Measurements from ENCODE around the gene ABHD17B.
"Not testable (repeated sequence)": the region's sequence is repeated elsewhere in the genome, so short reads cannot be mapped to it uniquely, and the experiment has no call there.

The ABHD17B gene

DNA sequence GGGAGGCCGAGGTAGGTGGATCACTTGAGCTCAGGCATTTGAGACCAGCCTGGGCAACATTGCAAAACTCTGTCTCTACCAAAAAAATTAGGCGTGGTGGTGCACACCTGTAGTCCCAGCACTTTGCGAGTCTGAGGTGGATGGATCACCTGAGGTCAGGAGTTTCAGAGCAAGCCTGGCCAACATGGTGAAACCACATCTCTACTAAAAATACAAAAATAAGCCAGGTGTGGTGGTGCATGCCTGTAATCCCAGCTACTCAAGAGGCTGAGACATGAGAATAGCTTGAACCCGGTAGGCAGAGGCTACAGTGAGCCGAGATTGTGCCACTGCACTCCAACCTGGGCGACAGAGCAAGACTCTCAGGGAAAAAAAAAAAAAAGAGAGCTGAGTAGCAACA is 12.2 kb downstream of the ABHD17B start:
- H3K36me3 Mint-ChIP-seq (ENCODE audit: low read depth); DNase-seq; H3K9me3 Mint-ChIP-seq; H3K4me3 Mint-ChIP-seq; H3K27me3 Mint-ChIP-seq: not testable (repeated sequence)
- Mint-ChIP-seq H3K4me1 (ENCODE audit: low read depth) (peaks cover 75% of the 10 kb centered on the region), H3K27ac (peak overlapping the region; percentile 13)

GRCh38 chr9:71897577-71897976 is 13.4 kb downstream of the ABHD17B start:
- H3K36me3 Mint-ChIP-seq (ENCODE audit: low read depth): peaks cover 3% of the 10 kb centered on the region
- H3K9me3 Mint-ChIP-seq: no peaks in the 10 kb centered on the region
- no peak for DNase-seq
- no peaks in the 10 kb centered on the region for H3K27me3 Mint-ChIP-seq
- H3K4me1 Mint-ChIP-seq (ENCODE audit: low read depth): peaks cover 75% of the 10 kb centered on the region
- H3K4me3 Mint-ChIP-seq: no peak overlapping the region
- no peak overlapping the region for H3K27ac Mint-ChIP-seq

DNA sequence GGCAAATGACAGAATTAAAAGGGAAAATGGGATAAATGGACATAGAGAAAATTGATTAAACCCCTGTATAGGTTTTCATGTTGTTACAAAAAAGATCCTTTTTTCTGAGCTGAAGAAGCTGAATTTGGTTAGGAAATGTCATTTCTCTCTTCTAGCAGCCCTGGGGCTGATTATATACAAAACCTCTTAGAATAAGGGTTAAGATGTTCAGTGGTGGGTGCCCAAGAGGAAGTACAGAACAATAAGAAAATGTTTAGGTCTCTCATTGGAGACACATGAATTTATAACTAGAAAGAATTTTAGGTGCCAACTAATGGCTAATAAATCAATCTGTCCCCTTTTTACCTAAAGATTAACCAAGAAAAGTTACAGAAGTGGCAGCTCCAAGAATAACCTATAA is 14.2 kb downstream of the ABHD17B start:
- H3K36me3 Mint-ChIP-seq (ENCODE audit: low read depth): peaks cover 3% of the 10 kb centered on the region
- H3K9me3 Mint-ChIP-seq: no peaks in the 10 kb centered on the region
- peaks cover 67% of the 10 kb centered on the region for H3K4me1 Mint-ChIP-seq (ENCODE audit: low read depth)
- H3K27ac Mint-ChIP-seq: peak overlapping the region; percentile 81
- no peak for DNase-seq
- H3K4me3 Mint-ChIP-seq: no peak overlapping the region
- H3K27me3 Mint-ChIP-seq: no peaks in the 10 kb centered on the region

DNA sequence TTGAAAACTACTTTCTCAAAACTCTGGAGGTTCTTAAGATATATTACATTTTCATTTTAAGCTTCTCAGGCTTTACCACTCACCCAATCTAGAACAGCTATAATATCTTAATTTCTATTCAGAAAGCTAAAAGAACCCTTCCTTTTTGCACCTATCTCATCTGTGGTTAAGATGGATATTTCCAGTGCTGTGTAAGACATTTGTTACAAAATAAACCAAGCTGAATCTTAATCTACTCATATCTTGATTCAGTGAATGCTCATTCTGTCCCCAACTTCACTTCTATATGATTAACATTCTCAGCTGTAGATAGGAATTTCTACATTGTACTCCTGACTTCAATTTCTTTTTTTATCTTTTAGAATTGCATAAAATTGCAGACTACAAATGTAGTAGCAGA is 15.0 kb downstream of the ABHD17B start:
- Mint-ChIP-seq H3K9me3 (no peaks in the 10 kb centered on the region), H3K4me1 (ENCODE audit: low read depth) (peaks cover 60% of the 10 kb centered on the region), H3K4me3 (no peak overlapping the region), H3K27ac (no peak overlapping the region), H3K27me3 (no peaks in the 10 kb centered on the region), H3K36me3 (ENCODE audit: low read depth) (peaks cover 3% of the 10 kb centered on the region)
- DNase-seq: no peak

DNA sequence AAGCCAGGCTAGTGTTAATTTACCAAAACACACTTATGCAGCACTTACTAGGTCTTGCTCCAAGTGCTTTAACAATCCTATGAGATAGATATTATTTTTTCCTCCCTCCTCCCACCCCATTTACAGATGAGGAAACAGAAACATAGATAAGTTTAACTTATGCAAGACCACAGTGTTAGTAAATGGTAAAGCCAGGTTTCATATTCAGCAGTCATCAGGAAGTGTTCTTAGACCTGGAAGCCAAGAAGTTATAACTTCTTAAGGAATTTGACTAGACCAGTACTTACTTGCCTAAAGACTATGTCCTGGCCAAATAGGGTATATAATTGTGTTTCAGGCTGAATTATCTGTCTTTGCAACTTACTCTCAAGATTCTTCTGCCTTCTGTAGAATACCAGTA is 15.9 kb downstream of the ABHD17B start:
- no peaks in the 10 kb centered on the region for H3K27me3 Mint-ChIP-seq
- no peaks in the 10 kb centered on the region for H3K9me3 Mint-ChIP-seq
- peaks cover 3% of the 10 kb centered on the region for H3K36me3 Mint-ChIP-seq (ENCODE audit: low read depth)
- peaks cover 58% of the 10 kb centered on the region for H3K4me1 Mint-ChIP-seq (ENCODE audit: low read depth)
- no peak overlapping the region for H3K4me3 Mint-ChIP-seq
- H3K27ac Mint-ChIP-seq: no peak overlapping the region
- DNase-seq: no peak

DNA sequence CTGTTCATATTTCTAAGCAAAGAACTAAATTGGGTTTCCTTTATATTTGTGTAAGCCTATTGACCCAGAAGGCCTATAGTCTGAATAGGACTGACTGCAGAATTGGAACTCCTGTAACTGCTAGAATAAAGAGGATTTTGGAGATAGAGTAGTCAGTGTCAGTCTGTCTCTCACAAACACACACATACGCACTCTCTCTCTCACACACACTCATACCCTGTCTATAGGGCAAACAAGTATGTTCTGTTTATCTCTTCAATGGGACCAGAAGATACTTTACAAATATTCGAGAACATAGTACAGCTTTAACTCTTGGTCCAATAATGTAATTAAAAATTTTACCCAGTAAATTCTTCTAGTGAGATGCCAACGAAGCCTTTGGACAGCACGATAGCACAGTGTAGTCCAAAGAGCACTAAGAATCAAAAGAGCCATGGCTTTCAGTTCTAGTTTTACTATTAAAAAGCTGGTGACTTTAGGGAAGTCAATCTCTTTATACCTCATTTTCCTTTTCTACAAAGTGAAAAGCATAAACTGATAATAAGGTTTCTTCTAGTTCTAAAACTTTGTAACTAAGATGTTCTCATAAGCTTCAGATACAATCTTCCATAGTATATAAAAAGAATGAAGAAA is 19.3 kb downstream of the ABHD17B start:
- DNase-seq: no peak
- Mint-ChIP-seq H3K4me3 (no peak overlapping the region), H3K4me1 (ENCODE audit: low read depth) (peaks cover 47% of the 10 kb centered on the region), H3K9me3 (no peaks in the 10 kb centered on the region), H3K27ac (no peak overlapping the region), H3K36me3 (ENCODE audit: low read depth) (peaks cover 5% of the 10 kb centered on the region), H3K27me3 (no peaks in the 10 kb centered on the region)

DNA sequence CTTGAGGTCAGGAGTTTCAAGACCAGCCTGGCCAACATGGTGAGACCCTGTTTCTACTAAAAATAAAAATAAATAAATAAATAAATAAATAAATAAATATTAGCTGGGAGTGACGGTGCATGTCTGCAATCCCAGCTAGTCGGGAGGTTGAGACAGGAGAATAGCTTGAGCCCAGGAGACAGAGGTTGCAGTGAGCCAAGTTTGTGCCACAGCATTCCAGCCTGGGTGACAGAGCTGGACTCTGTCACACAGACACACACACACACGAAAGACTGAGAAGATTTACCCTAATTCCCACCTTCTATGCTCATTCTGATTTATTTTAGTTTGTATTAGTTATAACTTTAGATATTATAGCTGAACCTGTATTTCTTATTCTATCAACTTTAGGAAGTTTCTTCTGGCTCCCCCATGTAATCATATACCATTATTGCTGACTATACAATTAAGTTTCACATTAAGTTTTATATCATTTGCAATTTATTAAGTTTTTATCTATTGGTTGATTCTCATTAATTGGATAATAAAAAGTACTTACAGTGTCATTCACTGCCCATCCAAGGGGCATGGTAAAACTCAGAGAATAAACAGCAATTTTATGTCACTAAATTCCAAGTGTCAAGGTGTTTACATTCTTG is 20.8 kb downstream of the ABHD17B start:
- DNase-seq: no peak
- Mint-ChIP-seq H3K27me3 (no peaks in the 10 kb centered on the region), H3K4me3 (no peak overlapping the region), H3K36me3 (ENCODE audit: low read depth) (peaks cover 11% of the 10 kb centered on the region), H3K9me3 (no peaks in the 10 kb centered on the region), H3K4me1 (ENCODE audit: low read depth) (peaks cover 46% of the 10 kb centered on the region), H3K27ac (no peak overlapping the region)

DNA sequence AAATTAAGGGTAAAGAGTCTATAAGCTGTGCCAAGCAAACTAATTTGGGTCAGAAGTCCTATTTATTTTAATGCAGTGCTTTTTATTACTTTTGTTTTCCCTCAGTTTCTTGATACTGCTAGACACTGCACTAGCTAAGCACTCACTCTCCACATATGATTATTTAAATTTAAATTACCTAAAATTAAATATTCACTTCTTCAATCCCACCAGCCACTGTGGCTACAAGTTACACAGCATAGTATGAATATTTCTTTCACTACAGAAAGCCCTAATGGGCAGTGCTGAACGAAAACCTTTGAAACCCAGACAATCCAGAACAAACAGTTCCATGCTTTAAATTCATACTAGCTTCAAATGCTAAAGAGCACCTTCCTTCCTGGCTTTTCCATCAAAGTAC is 23.6 kb downstream of the ABHD17B start:
- H3K27ac Mint-ChIP-seq: no peak overlapping the region

GRCh38 chr9:71886541-71886940 is 24.5 kb downstream of the ABHD17B start:
- no peaks in the 10 kb centered on the region for H3K27me3 Mint-ChIP-seq
- H3K9me3 Mint-ChIP-seq: peaks cover 9% of the 10 kb centered on the region
- peaks cover 39% of the 10 kb centered on the region for H3K4me1 Mint-ChIP-seq (ENCODE audit: low read depth)
- DNase-seq: no peak
- H3K27ac Mint-ChIP-seq: peak overlapping the region; percentile 81
- H3K36me3 Mint-ChIP-seq (ENCODE audit: low read depth): peaks cover 42% of the 10 kb centered on the region
- no peak overlapping the region for H3K4me3 Mint-ChIP-seq

More for the DNA sequence above, 23.6 kb downstream of the ABHD17B start:
- Mint-ChIP-seq H3K4me1 (ENCODE audit: low read depth) (peaks cover 39% of the 10 kb centered on the region), H3K4me3 (no peak overlapping the region), H3K9me3 (peaks cover 9% of the 10 kb centered on the region), H3K36me3 (ENCODE audit: low read depth) (peaks cover 35% of the 10 kb centered on the region), H3K27me3 (no peaks in the 10 kb centered on the region)
- no peak for DNase-seq

- H3K4me3 Mint-ChIP-seq: no peak overlapping the region
- peaks cover 47% of the 10 kb centered on the region for H3K36me3 Mint-ChIP-seq (ENCODE audit: low read depth)
- peak overlapping the region; percentile 81 for H3K27ac Mint-ChIP-seq
- H3K27me3 Mint-ChIP-seq: no peaks in the 10 kb centered on the region
- peaks cover 14% of the 10 kb centered on the region for H3K9me3 Mint-ChIP-seq
- no peak for DNase-seq
- peaks cover 39% of the 10 kb centered on the region for H3K4me1 Mint-ChIP-seq (ENCODE audit: low read depth)
Observed at GRCh38 chr9:71886015-71886414, 25.0 kb downstream of the ABHD17B start.

DNA sequence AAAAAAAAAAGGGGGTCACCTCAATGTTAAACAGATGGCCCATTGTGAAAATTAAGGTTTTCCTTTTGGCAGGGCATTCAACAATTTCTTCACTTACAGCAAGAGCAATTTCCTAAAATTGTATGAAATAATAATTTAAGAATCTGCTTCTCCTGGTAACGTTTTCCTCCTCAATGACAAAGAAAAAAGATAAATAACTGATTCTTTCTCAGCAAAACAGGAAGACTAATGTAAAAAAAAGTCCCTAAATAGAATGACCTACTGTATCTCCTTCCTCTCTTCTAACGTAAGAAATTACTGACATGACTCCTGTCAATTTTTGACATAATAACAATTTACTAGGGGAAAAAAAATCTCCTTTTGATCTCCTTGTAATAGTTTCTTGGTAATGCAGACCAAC is 25.5 kb downstream of the ABHD17B start:
- Mint-ChIP-seq H3K36me3 (ENCODE audit: low read depth) (peaks cover 49% of the 10 kb centered on the region), H3K27ac (no peak overlapping the region), H3K4me1 (ENCODE audit: low read depth) (peaks cover 37% of the 10 kb centered on the region), H3K9me3 (peaks cover 17% of the 10 kb centered on the region), H3K27me3 (no peaks in the 10 kb centered on the region), H3K4me3 (no peak overlapping the region)
- no peak for DNase-seq

DNA sequence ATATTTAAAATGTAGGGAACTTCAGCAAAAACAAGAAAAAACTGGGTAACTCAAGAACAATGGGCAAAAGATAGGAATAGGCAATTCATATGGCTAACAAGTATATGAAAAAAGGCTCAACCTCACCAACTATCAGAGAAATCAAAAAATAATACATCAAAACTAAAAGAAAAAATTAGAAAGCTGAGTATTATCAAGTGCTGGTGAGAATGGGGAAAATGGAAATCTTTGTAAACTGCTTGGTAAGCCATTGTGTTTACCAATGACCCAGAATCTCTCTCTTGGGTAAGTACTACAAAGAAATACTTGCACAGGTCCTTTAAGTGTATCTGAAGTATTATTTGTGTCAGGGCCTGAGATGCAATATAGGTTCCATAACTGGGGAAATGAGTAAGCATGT is 27.0 kb downstream of the ABHD17B start:
- Mint-ChIP-seq H3K27ac (no peak overlapping the region), H3K4me1 (ENCODE audit: low read depth) (peaks cover 33% of the 10 kb centered on the region), H3K4me3 (no peak overlapping the region), H3K36me3 (ENCODE audit: low read depth) (peaks cover 52% of the 10 kb centered on the region), H3K9me3 (peaks cover 25% of the 10 kb centered on the region), H3K27me3 (no peaks in the 10 kb centered on the region)
- no peak for DNase-seq

GRCh38 chr9:71879644-71880174 is 31.3 kb downstream of the ABHD17B start:
- Mint-ChIP-seq H3K27ac (no peak overlapping the region), H3K4me3 (no peak overlapping the region), H3K36me3 (ENCODE audit: low read depth) (peaks cover 59% of the 10 kb centered on the region), H3K9me3 (peaks cover 39% of the 10 kb centered on the region), H3K4me1 (ENCODE audit: low read depth) (peaks cover 17% of the 10 kb centered on the region), H3K27me3 (no peaks in the 10 kb centered on the region)
- no peak for DNase-seq

GRCh38 chr9:71878327-71879274 is 32.4 kb downstream of the ABHD17B start:
- no peak overlapping the region for H3K4me3 Mint-ChIP-seq

More at GRCh38 chr9:71878327-71879274, 32.4 kb downstream of the ABHD17B start:
- DNase-seq: no peak
- H3K36me3 Mint-ChIP-seq (ENCODE audit: low read depth): peaks cover 55% of the 10 kb centered on the region
- H3K9me3 Mint-ChIP-seq: peaks cover 32% of the 10 kb centered on the region
- peaks cover 18% of the 10 kb centered on the region for H3K4me1 Mint-ChIP-seq (ENCODE audit: low read depth)
- H3K27ac Mint-ChIP-seq: no peak overlapping the region
- H3K27me3 Mint-ChIP-seq: no peaks in the 10 kb centered on the region
